GM19023 (cell line): ENCODE measurements around the gene SPAG8.

ENCODE experiments used
- ATAC-seq: cut with Tn5 transposase; IDR thresholded peaks from one replicate; pipeline ENCODE4 v1.9.1; 2021; ENCODE audit warnings: mild to moderate bottlenecking, moderate library complexity; ENCODE audit not compliant: unreplicated experiment

The SPAG8 gene

GRCh38 chr9:35776018-35776417, 36.0 kb downstream of the SPAG8 start:
- no peak for ATAC-seq

GRCh38 chr9:35774907-35775635, 37.0 kb downstream of the SPAG8 start:
- ATAC-seq, result no peak

- no peak for ATAC-seq
These were observed 40.1 kb downstream of the SPAG8 start for GRCh38 chr9:35771943-35772342.

GRCh38 chr9:35771534-35771933, 40.5 kb downstream of the SPAG8 start:
- ATAC-seq, result no peak

- ATAC-seq, result no peak
These were observed 41.0 kb downstream of the SPAG8 start for GRCh38 chr9:35771075-35771433.

GRCh38 chr9:35769763-35770162, 42.3 kb downstream of the SPAG8 start:
- ATAC-seq, result no peak

GRCh38 chr9:35767458-35767857, 44.6 kb downstream of the SPAG8 start:
- ATAC-seq, result no peak

- no peak for ATAC-seq
These were observed 45.1 kb downstream of the SPAG8 start for GRCh38 chr9:35766997-35767396.

GRCh38 chr9:35763803-35764202, 48.3 kb downstream of the SPAG8 start:
- no peak for ATAC-seq

- ATAC-seq, result no peak
These were observed 48.9 kb downstream of the SPAG8 start for GRCh38 chr9:35763181-35763580.

- ATAC-seq, result no peak
These were observed 51.4 kb downstream of the SPAG8 start for GRCh38 chr9:35760651-35761050.

GRCh38 chr9:35759795-35760194, 52.3 kb downstream of the SPAG8 start:
- no peak for ATAC-seq
